Ramos (cell line): ENCODE results near the gene EMILIN3.

Experiments
- in situ Hi-C: fragments of 300-500 bp; cut with MboI; formaldehyde crosslinking; loops from one replicate; pipeline ENCODE4 v1.14.3; 2022; ENCODE audit warnings: low sequenced_read_pairs; ENCODE audit not compliant: unreplicated experiment

EMILIN3 gene

DNA sequence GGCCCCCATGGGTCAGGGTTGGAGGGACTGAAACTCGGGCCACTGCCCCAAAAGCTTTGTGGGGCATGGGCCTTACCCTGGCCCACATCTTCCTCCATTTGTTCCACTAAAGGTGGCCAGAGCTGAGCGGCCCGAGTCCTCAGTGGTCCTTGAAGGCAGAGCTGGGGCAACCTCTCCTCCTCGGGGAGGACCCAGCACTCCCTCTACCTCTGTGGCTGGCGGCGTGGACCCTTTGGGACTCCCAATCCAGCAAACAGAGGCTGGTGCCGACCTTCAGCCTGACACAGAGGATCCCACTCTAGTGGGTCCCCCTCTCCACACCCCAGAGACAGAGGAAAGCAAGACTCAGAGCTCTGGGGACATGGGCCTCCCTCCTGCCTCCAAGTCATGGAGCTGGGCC, 16.7 kb downstream of the EMILIN3 start:
- in situ Hi-C loops, result loop anchor here (25.0 kb wide), 1 partner anchor 638 kb away; no protein-coding TSS in a partner anchor

DNA sequence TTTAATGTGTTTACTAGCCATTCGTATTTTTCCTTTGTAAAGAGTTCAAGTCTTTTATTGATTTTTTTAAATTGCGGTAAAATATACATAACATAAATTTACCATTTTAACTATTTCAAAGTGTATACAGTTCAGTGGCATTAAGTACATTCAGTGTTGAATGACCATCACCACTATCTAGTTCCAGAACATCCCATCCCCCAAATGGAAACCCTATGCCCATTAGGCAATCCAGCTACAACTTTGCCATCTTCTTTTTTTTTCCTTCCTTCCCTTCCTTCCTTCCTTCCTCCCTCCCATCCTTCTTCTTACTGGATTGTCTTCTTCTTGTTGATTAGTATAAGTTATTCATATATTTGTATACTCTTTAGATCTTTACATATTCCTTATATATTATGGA, 17.4 kb downstream of the EMILIN3 start:
- in situ Hi-C loops, result loop anchor here (25.0 kb wide), 1 partner anchor 637 kb away; no protein-coding TSS in a partner anchor

- in situ Hi-C loops, result loop anchor here (25.0 kb wide), 1 partner anchor 636 kb away; no protein-coding TSS in a partner anchor
Observed at GRCh38 chr20:41348430-41349172, 18.0 kb downstream of the EMILIN3 start.

GRCh38 chr20:41347523-41348429, 18.8 kb downstream of the EMILIN3 start:
- in situ Hi-C loops, result loop anchor here (25.0 kb wide), 1 partner anchor 635 kb away; no protein-coding TSS in a partner anchor

- in situ Hi-C loops, result loop anchor here (25.0 kb wide), 1 partner anchor 633 kb away; no protein-coding TSS in a partner anchor
Observed at GRCh38 chr20:41345729-41346067, 20.9 kb downstream of the EMILIN3 start.

DNA sequence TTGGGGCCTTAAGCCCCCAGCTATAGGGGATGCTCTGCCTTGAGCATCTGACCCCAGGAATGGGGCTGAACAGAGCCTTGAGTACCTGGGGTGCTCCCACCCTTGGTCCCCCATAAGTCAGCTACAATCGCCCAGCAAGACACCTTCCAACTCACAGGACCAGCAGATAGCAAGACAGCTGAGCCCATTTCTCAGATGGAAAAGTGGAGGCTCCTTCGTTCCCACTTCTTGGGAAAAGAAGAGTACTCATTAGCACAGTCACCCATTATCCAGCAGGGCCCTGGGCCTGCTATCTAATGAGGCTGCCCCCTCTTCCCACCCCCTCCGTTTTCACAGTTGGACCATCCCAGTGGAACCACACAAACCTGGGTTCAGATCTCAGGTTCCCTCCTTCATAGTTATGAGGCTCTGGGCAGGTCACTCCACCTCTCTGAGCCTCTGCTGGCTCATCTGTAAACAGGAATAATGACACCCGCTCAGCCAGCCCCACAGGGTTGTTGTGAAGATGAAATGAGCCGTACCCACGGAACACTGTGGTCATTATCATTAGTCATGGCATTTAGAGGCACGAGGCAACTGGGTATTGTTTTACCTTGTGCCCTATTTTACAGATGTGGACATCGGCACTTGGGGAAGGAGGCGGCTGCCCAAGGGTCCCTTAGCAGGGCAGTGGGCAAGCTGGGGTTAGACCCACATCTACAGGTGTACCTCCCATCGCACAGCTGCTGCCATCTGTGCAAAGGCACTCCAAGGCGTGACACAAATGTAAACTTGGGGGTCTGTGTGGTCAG, 21.5 kb downstream of the EMILIN3 start:
- in situ Hi-C loops, result loop anchor here (5.0 to 25.0 kb wide), 2 partner anchors 378 to 633 kb away; no protein-coding TSS in a partner anchor

GRCh38 chr20:41344477-41344876, 22.1 kb downstream of the EMILIN3 start:
- in situ Hi-C loops, result loop anchor here (5.0 to 25.0 kb wide), 2 partner anchors 377 to 632 kb away; no protein-coding TSS in a partner anchor

GRCh38 chr20:41342474-41343464, 23.8 kb downstream of the EMILIN3 start:
- in situ Hi-C loops, result loop anchor here (5.0 to 25.0 kb wide), 2 partner anchors 375 to 630 kb away; no protein-coding TSS in a partner anchor

DNA sequence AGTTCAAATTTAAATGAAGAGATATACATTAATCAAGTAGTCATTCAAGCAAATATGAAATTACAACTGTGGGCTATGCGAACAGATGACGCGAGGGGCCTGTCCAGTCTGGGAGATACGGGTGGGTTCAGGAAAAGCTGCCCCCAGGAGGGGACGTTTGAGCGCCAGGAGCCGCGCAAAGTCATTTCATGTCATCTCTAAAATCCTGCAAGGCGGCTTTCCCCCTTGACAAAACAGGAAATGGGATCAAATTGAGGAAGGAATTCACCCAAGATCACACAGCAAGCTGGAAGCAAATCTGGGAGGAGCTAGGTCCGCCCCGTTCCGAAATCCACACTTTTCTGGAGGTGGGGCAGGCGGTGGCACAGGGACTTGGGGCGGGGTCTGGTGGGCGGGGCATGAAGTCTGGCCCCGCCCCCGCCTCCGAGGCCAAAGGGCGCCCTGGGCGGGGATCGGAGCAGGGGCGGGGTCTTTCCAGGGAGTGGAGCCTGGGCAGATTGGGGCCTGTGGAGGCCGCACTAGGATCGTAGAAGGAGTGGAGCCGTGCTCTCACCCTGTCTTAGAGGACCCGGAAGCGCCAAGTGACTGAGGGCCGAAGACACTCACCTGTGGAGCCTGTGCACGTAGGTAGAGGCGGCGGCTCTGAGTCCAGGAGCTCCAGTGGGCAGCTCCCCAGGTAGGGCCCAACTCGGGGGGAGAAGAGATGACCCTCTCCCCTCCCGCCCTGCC, 26.1 kb downstream of the EMILIN3 start, which contains the start of gene LPIN3:
Gene LPIN3, plus strand, starts transcription at position 495 of the 729 bp plus-strand sequence. CDS start 4,983 bp downstream, outside the sequence.
- in situ Hi-C loops, result loop anchor here (5.0 to 25.0 kb wide), 2 partner anchors 373 to 628 kb away; no protein-coding TSS in a partner anchor

DNA sequence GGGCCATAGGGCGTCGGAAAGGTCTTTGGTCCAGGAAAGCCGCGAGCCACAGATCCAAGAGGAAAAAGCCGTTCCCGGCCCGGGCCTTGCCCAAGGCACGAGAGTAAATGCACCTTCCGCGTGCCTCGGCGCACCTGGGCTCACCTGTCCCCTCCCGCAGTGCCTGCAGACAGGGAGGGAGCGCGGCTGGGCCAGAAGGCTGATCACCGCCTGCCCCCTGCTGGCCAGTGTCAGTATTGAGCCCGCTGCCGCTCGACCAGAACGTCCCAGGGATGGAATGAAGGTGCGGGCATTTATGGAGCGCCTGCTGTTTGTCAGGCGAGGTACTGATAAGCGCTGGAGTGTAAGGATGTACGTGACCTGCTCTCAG, 26.7 kb downstream of the EMILIN3 start:
- in situ Hi-C loops, result loop anchor here (5.0 to 25.0 kb wide), 3 partner anchors 163 to 628 kb away; no protein-coding TSS in a partner anchor

DNA sequence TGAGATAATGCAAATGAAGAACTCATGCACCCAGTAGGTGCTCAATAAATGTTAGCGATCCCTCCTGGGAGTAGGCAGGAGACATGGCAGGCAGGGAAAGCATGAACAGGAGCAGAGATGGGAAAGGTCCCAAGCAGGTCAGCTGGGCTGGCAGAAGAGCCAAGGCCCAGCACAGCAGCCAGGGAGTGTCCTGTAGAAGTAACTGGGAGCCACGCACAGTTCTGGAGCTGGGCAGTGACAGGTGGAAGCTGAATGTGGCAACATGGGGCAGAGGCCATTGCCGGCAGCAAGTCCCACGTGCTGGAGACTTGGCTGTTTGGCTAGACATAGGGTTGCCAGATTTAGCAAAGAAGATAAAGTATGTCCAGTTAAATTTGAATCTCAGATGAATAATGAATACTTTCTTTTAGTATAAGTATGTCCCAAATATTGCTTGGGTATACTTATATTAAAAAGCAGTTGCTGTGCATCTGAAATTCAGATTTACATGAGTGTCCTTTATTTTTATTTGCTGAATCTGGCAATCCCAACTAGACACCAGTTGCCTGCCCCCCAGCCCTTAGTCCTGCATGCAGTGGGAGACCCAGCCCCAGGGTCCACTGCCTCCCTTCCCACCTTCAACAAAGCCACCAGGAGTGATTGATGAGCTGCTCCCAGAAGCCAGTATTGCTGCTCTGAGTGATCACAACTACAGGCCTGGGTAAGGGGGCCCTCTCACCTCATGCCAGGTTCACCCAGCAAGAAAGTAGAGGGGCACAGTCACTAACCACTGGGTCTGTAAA, 29.7 kb downstream of the EMILIN3 start:
- in situ Hi-C loops, result loop anchor here (5.0 to 25.0 kb wide), 2 partner anchors 160 to 625 kb away; no protein-coding TSS in a partner anchor

DNA sequence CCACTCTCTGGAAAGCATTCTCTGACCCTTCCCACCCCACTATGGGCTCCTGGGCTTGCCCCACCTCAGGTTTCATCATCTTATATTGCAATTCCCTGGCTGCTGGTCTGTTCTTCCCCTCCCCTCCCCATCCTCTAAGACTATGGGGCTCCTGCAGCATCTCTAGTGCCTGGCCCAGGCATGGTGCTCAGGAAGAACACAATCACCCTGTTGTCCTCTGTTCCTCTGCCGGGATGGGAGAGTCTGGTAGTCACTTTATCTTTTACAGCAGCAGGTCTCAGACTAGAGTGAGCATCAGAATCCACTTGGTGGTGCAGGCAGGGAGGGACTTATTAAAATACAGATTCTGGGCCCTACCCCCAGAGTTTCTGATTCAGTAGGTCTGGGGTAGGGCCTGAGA, 31.0 kb downstream of the EMILIN3 start:
- in situ Hi-C loops, result loop anchor here (5.0 to 25.0 kb wide), 2 partner anchors 158 to 623 kb away; no protein-coding TSS in a partner anchor

DNA sequence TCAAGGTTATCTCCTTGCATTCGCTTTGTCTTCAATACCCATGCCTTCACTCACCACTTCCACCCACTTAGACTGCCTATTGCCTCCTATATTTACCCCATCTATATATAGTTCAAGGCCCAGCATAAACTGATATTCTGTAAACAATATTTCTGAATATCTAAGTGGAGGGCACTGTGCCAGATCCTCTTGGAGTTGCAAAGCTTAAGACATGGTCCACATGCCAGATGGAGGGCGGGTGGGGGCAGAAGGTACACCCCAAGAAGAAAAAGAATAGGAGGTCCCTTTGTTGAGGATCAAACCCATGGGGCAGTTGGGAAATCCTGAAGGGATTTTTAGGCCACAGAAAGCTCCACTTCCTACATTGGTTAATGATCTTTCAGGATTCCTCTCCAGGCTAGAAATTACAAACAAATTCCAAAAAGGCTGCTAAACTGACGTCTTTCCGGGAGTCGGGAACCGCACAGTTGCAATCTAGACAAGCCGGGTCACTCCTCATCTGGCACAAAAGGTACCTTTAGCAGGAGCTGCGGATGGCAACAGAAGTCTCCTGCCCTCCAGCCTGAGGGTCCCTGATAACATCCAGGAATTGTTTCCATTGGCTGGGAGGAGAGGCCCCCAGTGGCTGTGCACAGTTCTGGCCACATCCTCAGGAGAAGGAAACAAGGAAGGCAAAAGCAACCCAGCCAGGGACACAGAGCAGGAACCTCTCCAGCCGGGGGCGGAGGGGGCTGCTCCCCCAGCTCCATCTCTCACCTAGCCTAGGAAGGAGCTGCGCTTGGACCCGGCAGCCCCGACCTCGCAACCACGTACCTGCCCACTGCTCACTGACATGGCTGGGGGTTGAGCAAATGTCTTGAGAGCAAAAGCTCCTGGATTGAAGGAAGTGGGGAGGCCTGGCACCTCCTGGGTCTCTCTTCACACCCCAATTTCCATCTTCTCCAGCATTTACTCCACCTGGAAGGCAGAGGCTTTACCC, 31.9 kb downstream of the EMILIN3 start:
- in situ Hi-C loops, result loop anchor here (5.0 to 25.0 kb wide), 3 partner anchors 157 to 622 kb away; partner anchors contain the start of gene PLCG1

GRCh38 chr20:41334036-41334435, 32.6 kb downstream of the EMILIN3 start:
- in situ Hi-C loops, result loop anchor here (5.0 to 25.0 kb wide), 2 partner anchors 197 to 622 kb away; partner anchors contain the start of gene PLCG1

DNA sequence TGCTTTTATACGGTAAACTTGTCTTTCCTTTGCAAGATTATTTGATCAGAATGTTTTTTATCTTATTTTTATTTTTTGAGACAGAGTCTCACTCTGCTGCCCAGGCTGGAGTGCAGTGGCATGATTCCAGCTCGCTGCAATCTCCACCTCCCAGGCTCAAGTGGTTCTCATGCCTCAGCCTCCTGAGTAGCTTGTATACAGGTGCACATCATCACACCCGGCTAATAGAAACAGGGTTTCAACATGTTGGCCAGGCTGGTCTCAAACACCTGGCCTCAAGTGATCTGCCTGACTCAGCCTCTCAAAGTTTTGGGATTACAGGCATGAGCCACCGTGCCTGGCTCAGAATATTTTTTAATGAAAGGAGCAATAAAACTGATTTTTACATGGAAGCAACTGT, 34.9 kb downstream of the EMILIN3 start:
- in situ Hi-C loops, result loop anchor here (5.0 to 25.0 kb wide), 2 partner anchors 194 to 619 kb away; partner anchors contain the start of gene PLCG1
